ENCODE data around the gene POU2F2.
"Not testable (repeated sequence)": the region's sequence is repeated elsewhere in the genome, so short reads cannot be mapped to it uniquely, and the experiment has no call there.

Gene POU2F2

DNA sequence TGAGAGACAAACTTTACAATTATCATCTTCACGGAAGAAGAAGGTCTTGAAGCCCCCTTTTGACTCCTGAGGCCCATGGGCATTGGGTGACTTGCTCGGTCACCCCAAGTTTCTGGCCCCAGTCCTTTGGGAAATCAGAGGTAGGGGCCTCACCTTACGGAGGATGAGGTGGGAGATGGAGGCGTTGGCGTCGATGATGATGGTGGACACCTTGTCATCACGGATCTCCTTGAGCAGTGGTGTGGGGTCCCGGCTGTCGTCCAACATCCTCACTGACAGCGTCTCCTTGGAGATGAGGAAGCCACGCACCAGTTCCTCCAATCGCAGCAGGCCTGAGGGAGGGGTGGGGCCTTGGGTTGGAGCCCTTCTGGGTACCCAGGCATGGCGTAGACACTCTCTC is 73.0 kb downstream of the POU2F2 start:
- no peak for DNase-seq

DNA sequence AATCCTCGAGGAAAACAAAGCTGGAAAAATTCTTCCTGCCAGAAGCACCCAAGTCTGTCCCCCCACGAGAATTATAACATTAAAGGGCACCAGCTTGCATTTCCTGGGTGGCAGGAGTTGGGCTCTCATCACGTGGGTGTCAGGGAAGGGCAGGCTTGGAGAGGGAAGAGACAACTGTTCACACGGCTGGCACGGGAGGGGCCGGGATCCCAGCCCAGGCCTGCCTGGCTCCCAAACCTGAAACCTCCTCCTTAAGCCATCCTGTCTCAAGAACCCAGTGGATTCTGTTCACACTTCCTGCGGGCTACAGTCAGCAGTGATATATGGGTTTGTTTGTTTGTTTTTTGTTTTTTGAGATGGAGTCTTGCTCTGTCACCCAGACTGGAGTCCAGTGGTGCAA is 74.4 kb downstream of the POU2F2 start:
- DNase-seq, result no peak

DNA sequence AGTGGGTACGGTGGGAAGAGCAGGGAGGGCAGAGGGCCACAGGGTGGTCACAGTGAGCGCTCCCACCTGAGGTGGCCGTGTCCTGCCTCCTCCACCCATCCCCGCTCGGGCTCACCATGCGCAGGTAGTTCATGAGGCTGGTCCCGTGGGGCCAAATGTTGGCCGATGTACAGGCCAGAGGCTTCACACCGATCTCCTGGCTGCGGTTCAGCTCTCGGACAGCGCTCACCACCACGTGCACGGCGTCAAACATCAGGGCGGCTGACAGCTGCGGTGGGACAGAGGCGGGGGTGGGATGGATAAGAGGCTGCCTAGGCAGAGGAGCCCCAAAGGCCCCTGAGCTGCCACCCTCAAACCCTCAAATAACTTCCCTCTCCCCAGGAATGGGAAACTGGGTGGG is 78.0 kb downstream of the POU2F2 start:
- DNase-seq, result no peak

DNA sequence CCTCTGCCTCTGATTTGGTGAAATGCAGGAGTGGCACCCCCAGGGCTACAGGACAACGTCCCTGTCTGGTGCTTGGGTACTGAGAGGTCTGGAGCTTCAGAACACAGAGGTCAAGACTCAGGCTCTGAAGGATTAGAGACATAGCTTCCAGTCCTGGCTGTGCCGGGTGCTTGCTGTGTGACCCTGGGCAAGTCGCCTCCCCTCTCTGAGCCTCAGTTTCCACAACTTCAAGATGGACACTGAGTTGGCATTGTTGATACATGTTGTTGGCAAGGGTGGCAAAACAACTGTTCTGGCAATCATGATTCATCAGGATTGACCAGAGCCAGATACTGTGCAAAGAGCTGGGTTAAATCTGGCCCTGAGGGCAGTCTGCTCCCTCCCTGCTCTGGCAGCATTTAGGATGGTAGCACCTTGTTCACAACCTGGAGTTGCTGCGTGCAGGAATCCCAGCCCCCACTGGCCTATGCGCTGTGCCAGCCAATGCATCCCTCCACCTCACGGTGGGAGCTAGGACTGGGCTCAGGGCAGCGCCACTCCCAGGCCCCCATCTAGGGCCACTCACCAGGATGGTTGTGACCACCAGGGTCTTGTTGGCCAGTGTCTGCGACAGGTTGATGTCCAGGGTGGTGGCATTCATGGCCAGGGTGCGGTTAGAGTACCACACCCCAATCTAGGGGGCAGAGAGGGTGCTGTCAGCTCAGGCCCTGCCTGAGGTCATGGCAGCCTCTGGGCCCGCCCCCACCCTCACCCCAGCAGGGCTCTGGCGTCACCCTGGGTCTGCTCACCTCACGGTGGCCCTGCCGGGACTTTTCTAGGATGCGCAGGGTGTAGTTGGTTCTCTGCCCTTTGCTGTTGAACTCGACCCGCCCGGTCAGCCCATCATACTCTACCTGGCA is 79.0 kb downstream of the POU2F2 start:
- no peak for DNase-seq

DNA sequence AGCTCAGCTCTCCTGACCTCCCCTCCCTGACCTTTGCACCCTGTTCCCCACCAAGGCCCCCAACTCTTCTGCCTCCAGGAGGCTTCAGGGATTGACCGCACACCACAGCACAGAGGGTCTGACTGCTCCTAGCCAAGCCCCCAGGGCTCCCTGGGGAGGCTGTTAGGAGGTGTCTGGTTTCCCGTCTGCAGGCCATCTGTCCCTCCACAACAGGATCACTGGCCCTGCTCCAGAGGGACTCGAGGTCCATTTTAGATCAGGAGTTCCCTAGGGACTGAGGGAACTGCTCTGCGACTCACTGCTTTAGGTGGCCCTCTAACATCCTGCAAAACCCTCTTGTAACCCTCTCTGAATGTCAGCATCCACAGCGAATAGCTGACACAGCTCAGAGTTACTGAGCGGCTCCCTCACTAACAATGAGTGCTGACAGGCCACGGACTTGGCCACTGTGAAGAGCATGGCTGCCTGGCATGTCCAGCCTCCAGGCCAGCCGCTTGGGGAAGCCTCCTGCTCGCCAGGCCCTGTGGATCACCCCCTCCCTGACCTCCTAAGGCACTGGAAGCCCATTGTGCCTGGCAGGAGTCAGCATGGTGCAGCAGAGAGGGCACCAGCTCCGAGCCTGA is 79.9 kb downstream of the POU2F2 start:
- no peak for DNase-seq

DNA sequence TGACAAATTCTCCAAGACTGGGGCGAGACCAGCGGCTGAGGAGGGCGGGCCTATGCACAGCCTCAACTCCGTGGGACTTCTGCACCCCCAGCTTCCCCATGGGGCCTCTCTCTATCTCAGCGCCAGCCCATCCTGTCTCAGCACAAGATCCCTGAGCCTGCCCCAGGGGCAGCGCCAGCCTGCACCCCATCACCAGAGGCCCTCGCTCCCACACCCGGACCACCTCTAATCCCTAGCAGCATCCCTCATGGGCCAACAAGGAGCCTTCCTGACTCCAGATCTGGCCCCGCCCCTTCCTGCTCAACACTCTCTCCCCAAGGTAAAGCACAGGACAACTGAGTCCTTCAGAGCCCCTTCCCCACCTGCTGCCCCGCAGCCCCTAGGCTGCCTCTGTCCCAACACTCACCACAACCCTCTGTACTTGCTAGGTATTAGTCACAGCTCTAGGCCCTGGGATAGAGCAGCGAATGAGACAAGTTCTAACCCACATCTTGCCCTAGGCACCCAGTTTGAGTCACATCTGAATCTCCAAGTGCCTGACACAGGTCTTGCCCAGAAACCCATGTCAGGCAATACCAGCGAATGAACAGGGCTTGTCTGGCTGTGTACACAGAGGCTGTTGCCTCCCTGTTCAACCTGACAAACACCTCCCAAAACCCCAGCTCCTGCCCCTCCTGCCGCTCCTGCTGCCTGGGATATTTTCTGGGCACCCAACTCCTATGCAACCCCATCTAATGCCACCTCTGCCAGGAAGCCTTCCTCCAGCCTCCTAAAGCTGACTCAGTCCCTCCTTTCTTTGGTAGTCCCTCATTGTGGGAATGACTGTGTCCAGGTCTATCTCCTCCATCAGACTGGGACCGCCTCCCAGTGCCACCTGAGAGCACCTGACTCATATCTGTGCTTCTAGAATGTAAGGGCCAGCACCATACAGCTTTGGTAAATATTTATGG is 80.8 kb downstream of the POU2F2 start:
- DNase-seq, result no peak

DNA sequence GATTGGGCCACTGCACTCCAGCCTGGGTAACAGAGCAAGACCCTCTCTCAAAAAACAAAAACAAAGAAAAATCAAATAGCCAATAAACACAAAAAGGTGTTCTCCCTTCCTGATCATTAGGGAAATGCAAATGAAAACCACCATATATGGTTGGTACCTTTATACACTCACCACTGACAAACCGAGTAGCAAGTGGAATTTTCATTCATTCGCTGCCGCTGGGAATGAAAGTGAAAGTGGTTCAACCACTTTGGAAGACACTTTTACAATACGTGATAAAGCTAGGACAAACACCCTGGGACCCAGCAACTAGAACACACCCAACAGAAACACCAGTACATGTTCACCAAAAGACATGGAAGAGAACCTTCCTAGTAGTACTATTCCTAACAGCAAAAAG is 83.3 kb downstream of the POU2F2 start:
- DNase-seq, result no peak

DNA sequence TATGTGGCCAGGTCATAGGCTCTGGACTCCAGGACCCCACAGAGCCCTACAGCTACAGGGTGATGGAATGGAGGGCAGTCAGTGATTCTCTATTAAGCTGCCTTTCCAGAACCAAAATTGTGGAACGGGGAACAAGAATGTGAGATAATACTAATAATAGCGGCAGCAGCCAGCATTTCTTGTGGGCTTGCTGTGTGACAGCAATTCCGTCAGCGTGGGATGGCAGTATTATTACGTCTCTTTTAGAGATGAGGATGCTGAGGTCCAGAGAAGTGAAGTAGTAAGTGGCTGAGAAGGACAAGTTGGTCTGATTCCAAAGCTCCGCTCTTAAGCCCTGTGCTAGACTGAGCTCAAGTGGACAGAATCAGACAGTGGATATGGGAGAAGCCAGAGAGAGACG is 86.7 kb downstream of the POU2F2 start:
- DNase-seq, result no peak

DNA sequence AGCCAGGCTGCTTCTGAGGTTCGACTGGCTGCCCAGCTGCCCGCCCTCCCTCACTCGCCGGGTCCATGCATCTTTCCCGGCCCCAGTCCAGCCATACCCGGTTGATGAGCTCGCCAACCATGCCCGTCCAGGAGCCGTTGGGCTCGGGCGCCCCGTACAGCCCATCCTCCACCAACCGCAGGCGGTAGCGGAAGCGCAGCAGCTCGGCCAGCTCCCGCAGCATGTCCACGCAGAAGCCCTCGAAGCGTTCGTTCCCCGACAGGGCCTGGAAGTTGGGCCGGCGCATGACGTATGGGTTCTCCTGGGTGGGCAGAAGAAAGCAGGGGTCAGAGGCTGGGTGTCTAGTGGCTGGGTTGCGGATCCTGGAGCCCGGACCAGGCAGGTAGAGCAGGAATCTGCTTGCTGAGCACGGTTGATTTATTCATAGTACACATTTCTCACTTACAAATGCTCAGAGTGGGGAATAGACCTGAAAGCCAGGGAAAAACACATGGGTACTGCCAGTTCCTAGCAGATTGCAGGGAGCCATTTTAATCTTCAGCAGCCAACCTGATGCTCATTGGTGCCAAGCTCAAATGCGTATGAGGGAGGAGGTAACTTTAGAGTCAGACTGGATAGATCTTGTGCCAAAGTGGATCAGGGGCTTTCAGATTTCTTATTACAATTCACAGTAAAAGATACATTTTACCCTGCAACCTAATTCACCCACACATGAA is 89.6 kb downstream of the POU2F2 start:
- DNase-seq, result no peak

DNA sequence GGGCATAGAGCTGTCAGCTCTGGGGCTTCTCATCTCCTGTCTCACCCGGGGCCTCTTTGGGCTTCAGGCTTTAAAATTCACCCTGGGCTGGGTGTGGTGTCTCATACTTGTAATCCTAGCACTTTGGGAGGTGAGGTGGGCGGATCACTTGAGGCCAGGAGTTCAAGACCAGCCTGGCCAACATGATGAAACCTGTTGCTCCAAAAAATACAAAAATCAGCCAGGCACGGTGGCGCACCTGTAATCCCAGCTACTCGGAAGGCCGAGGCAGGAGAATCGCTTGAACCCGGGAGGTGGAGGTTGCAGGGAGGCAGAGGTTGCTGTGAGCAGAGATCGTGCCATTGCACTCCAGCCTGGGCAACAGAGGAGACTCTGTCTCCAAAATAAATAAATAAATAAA is 91.8 kb downstream of the POU2F2 start:
- not testable (repeated sequence) for DNase-seq

DNA sequence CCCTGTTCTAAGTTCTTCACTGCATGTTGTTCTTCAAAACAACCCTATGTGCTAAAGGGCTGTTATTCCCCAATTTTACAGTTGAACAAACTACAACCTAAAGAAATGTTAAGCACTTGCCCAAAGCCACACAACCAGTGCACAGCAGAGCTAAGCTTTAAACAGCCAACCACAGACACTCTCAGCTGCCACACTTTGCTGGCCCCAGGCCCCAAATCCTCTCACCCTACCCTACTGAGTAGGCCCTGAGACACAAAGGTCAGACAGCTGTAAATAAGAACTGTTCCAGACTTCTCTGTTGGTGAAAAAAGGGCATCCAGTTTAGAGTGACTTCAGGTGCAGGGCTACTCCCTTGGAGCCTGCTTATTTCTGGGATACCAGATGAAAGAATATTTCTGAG is 92.2 kb downstream of the POU2F2 start:
- no peak for DNase-seq

DNA sequence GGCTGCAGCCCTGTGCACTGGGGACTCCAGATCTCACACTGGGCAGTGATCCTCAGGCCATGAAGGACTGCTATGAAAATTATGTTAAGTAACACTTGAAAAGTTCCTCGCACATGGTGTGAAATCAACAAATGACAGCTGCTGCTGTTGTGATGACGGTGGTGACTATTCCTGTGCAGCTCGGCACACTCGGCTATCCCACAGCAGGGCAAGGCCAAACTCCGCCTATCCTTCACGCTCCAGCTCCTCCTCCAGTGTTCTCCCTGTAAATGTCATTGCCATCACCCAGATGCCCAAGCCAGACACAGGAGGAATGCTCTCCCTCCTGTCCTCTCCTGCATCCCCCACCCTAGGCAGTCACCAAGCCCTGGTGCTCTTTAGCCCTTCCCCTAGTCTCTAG is 93.6 kb downstream of the POU2F2 start:
- no peak for DNase-seq

DNA sequence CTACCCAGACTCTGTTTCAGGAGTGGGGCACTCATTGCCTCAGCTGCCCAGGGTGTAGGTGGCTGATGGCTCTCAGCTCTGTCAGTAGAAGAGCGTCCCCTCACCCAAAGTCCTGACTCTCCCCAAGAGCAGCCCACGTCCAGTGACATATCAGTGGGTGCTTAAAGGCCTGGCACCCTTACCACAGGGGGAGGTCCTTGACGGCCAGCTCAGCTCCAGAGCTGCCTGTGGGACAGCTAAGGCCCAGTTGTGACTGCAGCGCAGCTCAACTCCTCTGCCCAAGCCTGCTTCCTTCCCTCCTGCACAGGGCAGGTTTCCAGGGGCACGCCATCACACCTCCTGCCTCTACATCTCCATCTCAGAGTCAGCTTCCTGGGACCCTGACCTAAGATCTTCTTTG is 94.6 kb downstream of the POU2F2 start:
- DNase-seq, result no peak

All from inflammatory macrophage (primary cell).